SU-DHL-6 (cell line): Measurements from ENCODE around the gene DIP2C.

Experiments used
- EZH2phosphoT487 ChIP-seq: fragments of 200-600 bp; sonication (generic), shearing (Covaris generic); conservative IDR thresholded peaks from 2 replicates; pipeline ENCODE4 v1.6.1; 2018; ENCODE audit warnings: mild to moderate bottlenecking, antibody characterized with exemption, low read length, moderate library complexity, mixed read lengths
- TF ChIP-seq, protein P1 (sequence below): fragments of 200-600 bp; sonication (generic); IDR thresholded peaks from one replicate; pipeline ENCODE4 v1.5.1; 2017; ENCODE audit warnings: antibody characterized with exemption, mild to moderate bottlenecking, low read length, moderate library complexity; ENCODE audit not compliant: insufficient read depth, poor library complexity, severe bottlenecking

DNA sequence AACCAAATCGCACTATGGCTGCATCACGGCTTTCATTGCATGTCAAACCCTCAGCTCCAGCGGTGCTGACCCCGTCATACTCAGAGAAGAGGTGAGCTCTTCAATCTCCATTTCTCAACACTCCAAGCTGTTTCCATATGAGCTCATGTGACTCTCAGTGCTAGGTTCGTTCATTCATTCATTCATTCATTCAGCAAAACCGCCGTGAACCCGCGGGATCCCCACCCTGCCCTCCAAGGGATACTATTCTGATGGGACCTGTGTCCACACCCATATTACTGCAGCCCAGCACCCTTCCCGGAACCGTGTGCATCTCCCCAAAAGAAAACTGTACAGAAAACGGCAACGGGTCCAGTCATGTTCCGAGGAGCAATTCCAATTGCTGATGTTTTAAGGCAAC, 184.7 kb downstream of the DIP2C start:
- TF ChIP-seq, protein P1, sequence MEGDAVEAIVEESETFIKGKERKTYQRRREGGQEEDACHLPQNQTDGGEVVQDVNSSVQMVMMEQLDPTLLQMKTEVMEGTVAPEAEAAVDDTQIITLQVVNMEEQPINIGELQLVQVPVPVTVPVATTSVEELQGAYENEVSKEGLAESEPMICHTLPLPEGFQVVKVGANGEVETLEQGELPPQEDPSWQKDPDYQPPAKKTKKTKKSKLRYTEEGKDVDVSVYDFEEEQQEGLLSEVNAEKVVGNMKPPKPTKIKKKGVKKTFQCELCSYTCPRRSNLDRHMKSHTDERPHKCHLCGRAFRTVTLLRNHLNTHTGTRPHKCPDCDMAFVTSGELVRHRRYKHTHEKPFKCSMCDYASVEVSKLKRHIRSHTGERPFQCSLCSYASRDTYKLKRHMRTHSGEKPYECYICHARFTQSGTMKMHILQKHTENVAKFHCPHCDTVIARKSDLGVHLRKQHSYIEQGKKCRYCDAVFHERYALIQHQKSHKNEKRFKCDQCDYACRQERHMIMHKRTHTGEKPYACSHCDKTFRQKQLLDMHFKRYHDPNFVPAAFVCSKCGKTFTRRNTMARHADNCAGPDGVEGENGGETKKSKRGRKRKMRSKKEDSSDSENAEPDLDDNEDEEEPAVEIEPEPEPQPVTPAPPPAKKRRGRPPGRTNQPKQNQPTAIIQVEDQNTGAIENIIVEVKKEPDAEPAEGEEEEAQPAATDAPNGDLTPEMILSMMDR = no peak
- no peak for TF ChIP-seq EZH2phosphoT487
